Measurements from ENCODE around the gene EPN2.
A peak's percentile ranks its signal among the peaks of the same experiment; 100 is the strongest.

Gene EPN2

DNA sequence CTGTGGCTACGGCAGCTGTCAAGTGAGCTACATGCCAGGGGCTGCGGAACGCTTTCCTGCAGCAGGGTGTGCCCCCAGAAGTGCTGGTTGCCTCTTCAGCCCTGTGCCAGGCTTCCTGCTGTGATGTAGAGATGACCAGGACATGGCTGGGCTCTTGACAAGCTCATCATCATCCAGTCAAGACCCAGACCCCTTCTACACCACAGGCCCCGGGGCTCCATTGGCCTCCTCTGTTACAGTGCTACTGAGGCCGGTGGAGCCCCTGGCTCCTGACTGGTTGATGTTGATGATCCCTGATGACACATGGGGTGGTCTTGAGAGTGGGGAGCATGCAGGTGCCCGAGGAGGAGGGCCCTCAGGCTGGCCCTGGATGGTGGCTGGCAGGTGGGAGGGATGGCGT lies 75.2 kb downstream of the EPN2 start:
- DNase-seq = no peak

DNA sequence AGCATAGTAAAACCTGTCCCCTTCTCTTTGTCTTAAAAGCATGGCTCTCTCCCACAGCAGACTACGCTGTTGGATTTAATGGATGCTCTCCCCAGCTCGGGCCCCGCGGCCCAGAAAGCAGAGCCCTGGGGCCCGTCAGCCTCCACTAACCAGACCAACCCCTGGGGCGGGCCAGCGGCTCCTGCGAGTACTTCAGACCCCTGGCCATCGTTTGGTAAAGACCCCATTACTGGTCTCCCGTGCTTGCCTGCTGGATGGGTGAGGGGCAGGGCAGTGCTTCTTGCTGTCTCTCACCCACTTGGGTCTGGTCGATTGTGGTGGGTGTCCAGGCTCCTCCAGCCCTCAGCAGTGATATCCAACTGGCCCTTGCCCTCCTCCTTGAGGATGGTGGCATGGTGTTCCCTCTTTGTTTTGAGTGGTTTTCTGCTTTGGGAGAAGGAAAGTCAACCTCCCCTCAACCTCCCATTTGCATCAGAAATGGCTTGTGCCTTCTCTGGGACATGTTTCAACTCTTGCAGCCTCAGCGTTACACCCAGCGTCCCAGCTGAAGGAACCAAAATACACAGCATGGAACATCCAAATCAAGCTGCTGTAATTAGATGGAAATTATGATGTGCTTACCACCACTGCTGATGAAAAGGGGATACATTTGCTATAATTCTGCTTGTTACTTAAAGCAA lies 76.0 kb downstream of the EPN2 start:
- DNase-seq = no peak

DNA sequence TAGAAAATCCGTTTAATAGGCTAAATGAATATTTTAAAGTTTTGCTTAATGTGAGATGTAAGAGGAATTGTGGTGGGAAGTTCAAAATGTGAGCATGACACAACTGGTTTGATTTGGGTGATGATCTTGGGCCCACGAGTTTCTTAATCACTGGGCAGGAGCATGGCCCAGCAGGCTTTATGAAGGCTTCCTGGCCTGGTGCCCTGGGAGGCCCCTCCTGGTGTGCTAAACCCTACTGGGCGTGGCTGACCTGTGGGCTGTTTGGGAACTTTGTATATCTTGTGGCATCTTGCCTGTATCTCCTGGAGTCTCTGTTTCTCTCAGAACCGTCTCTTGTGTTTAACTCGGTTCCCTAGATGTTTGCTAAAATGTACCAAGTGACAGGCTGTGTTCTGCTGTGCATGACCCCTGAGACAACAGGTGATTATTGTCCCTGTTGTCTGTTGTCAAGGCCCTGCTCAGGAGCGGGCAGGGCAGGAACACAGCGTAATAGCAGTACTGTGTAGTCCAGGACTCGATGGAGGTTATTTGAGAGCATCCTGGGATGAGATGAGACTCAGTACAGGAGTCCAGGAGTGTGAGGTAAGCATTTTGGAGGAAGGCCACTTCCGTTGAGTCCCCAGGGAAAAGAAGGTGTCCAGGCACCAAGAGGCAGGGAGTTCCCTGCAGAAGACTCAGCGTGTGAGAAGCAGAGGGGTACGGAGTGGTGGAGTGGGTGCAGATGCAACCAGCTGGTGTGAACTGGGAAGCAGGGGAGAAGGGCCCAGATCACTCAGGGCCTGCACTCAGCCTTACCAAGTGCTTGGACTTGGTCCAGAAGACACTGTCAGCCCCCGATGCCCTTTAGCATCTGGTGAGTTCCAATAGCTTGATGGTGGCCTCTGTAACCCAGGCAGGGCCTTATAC lies 76.8 kb downstream of the EPN2 start:
- DNase-seq = no peak

DNA sequence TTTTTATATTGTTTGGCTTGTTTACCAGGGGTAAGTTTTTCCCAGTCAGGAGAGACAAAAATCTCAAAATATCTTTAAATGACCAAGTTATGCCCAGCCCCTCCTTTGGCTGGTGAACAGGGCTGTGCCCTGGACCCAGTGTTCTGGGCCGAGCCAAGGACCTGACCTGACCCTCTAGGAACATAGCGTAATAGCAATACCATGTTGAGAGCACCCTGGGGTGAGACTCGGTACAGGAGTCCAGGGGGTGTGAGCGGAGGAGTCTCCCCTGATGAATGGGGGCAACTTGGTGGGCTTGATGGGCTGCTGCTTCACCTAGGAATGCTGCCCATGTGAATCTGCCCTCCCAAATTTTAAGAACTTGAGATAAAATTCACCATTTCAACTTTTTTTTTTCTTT lies 77.9 kb downstream of the EPN2 start:
- DNase-seq = no peak

DNA sequence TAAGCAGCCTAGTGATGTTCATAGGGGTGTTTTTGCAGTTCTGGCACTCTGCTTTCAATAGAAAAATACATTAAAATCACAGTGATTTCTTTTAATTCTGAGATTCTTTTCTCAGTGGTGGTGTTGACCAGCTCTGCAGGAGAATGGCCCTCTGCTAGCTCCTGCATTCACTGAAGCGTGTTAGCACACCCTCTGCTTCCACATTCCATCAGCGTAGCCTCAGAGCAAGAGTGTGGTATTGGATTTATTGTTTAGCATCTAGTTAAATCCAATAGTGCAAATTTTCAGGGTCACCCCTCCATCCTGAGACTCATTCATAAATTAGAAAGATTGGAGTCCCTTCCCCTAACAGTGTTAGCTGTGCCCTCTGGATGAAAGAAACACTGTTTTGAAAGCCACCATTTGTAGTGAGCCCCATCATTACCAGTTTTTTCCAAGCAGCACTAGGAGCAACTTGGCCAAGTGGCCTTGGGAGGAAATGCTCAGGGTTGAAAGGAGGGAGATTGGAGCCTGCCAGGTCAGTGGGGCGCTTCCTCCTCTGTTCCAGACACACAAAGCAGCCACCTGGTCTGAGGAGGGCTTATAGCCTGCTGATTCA lies 79.7 kb downstream of the EPN2 start:
- no peak for DNase-seq

DNA sequence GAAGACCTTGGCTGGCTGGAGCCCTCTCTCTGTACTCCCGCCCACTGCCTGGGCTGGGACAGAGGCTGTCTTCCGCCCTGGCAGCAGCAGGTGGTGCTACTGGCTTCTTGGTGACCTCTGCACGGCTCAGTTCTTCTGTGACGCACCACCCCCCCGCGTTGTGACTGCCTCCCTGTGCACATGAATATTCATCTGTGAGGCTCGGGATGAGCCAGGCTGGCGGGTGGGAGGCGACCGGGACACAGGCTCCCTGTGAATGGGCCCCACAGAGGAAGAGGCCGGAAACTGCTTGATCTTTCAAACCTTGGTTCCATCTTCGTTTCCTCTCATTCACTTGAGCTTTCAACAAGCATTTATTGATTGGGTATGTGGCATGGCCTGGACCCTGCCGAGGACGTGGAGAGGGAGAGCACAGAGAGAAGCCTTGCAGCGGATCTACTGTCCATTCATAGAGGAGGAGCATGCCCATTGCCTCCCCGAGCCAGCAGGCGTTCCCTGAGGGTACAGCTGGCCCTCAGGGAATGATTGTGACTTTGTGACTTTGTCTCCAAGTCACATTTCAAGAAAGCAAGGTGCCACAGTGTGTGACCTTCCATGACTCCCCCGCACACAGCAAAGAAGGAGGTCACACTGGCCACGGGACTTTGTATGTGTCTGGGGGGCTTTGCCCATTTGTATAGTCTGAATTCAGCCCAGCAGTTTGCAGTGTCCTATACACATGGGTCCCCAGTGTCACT lies 80.4 kb downstream of the EPN2 start:
- peak; percentile 83 for DNase-seq

DNA sequence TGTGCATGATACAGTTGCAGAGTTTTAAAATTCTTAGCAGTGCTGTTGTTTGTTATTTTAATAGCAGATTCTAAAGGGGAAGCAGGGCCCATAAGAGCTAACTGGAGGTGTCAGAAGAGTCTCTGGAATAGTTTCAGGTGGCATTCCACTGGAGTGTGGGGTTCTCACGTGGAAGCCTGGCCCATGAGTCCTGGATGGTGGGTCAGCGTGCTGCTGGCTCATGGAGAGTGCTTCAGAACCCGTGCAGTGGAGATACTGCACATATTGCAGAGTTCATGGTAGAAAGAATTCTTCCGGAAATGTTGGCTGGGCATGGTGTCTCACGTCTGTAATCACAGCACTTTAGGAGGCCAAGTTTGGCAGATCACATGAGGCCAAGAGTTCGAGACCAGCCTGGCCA lies 81.4 kb downstream of the EPN2 start:
- no peak for DNase-seq

DNA sequence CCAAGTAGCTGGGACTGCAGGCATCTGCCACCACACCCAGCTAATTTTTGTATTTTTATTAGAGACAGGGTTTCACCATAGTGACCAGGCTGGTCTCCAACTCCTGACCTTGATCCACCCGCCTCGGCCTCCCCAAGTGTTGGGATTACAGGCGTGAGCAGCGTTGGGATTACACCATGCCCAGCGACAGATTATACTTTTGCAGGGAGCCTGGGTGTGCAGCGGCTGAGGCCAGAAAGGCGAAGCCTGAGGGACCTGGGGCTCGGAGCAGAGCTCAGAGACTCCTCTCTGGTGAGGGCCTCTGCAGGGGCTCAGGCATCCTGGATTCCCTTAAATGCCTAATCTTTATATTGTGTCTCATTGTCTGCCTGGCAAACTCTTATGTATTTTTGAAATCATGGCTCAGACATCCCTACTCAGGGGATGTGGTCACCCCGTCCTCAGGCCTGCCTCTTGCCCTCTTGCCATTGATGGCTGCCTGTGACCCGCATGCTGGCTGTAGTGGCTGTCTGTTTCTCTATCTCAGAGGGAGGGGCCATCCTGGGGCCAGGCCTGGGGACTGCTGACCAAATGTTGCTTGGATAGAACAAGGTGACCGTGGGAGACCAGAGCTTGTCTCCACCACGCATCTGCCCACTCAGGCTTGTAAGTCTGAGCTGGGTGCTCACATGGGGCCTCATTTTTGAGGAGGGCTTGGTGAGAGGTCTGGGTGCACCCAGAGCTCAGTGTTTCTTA lies 82.8 kb downstream of the EPN2 start:
- no peak for DNase-seq

DNA sequence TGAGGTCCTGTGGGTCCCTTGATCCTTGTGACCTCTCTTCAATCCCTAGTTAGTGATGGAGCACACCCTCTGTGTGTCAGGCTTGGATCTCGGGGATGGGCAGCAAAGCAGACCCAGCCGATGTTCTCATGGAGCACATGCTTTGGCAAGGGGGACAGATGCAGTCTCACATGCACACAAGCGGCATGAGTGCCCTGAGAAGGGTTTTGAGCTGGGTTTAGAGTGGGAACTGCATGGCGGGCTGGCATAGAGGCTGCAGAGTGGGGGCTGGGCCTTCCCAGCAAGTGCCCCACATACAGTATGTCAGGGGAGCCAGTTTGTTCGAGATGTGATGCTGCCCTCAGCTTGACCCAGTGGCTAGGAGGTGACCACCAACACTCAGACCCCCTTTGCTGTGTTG lies 83.7 kb downstream of the EPN2 start:
- DNase-seq = no peak

DNA sequence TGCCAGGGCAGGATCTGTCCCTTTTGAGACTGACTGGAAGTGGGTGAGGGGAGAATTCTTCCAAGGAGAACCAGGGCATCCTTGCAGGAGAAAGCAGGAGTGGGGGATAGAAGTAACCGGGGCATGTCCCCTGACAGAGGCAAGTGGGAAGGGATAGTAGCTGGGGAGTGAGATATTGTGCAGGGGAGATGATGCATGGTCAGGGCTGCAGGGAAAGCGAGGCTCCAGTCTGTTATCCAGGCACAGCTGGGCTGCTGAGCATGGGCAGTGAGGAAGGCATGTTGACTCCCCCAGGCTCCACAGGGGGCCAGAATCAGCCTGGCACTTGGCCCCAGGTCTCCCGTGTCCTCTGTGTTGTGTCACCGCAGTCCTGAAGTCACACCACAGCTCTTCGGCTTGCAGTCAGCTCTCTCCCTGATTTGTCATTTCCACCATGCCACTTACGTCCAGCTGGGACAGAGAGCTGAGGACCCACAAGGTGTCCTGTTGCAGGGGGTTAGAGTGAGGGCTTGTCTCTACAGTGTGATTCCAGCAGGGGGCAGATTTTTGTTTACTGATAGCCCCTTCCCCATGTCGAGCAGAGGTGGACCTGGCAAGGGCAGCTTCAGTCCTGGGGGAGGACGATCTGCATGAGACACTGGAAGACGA lies 84.4 kb downstream of the EPN2 start:
- no peak for DNase-seq

DNA sequence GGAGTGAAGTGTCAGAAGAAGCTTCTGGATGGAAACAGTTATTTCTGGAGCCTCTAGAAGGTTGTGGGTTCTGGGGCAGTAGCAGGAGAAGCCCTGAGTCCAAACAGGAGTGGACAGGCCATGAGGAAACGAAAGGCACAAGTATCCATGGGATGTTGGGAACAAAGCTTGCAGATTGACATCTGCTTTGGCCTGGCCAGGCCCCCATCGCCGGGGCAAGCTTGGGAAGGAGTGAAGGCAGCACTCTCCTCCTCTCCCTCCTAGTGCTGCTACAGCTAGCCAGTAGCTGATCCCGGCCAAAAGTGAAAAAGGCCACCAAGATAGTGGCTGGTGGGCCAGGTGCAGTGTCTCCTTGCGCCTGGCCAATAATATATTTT lies 85.0 kb downstream of the EPN2 start:
- no peak for DNase-seq

DNA sequence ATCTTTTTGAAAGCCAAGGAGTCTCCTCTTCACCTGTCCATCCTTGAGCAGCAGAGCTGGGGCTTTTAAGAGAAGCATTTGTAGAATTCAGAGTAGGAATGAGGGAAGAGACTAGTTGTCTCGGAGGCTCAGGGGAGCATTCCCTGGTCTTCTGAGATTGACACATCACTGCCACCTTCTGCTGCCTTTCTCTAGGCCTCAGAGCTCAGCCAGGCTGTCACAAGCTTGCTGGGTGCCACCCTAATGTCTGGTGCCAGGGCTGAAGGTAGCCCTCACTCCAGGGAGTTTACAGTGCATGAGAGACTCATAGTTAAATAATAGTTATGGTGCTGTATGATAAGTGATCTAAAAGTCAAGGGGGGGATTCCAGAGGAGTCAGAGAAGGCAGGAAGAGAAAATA lies 85.7 kb downstream of the EPN2 start:
- no peak for DNase-seq

DNA sequence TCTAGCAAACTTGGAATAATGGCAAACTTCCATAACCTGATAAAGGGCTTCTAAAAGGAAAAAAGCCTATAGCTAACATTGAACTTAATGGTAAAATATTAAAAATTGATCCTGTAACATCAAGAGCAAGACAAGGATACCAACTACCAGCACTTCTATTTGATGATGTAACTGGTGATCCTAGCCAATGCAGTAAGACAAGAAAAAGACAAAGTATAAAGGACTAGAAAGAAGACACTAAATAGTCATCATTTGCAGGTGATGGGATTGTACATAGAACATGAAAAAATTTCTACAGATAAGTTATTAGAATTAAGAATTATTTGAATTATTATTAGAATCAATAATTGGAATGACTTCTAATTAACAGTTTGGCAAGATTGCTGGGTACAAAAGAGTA lies 88.4 kb downstream of the EPN2 start:
- no peak for DNase-seq

DNA sequence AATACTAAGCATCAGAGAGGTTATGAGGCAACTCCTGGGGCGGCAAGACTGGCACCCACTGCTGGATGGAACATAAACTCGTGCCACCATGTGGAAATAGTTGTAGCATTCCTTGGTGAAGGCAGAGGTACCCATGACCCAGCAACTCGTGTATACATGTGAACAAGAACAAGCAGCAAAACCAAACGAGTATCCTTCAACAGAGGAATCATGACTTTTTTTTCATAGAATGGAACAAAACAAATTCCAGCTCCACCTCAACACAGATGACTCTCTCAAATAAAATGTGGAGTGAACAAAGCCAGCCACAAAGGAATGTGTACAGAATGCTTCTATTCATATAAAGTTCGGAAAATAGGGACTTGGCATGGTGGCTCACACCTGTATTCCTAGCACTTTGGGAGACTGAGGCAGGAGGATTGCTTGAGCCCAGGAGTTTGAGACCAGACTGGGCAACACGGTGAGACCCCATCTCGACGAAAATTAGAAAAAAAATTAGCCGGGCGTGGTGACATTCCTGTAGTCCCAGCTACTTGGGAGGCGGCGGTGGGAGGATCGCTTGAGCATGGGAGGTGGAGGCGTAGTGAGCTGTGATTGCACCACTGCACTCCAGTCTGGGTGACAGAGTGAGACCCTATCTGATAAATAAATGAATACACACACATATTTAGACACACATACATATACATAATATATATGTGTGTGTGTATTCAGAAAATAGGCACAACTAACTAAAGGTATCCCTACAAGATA lies 90.0 kb downstream of the EPN2 start:
- peak; percentile 89 for DNase-seq

DNA sequence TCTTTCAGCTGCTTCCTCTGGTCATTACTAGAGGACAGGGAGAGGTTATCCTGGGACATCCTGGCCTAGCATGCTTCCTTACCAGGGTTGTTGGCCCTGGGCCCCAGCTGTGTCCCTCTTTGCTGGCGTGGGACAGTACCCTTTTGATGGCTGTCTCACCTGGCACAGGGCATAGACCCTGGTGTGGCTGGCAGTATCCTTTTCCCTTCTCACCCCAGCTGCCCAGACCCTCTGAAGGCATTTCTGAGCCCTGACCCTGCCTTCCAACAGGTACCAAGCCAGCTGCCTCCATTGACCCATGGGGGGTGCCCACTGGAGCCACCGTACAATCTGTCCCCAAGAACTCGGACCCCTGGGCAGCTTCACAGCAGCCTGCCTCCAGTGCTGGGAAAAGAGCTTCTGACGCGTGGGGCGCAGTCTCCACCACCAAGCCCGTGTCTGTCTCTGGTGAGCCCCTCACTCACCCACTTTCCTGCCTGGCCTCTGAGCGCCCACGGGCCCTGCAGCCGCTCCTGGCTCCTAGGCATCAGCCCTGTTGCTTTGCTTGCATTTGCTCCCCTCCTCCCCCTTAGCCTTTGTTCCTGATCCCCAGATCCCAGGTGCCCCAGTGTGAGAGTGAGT lies 91.4 kb downstream of the EPN2 start:
- no peak for DNase-seq

DNA sequence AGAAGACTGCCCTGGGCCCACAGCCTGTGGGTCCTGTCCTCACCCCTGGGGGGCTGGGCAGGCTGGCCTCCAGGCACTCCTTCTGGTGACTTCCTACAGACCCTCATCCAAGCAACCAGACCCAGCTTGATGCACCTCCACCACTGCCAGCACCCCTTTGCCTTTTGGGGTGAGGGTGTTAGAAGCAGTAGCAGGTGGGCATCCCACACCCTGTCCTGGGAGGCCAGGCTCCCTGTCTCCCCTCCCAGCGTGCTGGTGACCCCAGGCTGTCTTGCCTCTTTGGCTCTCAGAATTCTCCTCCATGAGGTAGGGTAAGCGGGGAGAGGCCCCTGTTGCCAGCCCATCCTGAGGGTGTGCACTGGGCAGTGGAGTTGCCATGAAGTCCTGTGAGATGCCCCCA lies 92.0 kb downstream of the EPN2 start:
- DNase-seq = no peak

DNA sequence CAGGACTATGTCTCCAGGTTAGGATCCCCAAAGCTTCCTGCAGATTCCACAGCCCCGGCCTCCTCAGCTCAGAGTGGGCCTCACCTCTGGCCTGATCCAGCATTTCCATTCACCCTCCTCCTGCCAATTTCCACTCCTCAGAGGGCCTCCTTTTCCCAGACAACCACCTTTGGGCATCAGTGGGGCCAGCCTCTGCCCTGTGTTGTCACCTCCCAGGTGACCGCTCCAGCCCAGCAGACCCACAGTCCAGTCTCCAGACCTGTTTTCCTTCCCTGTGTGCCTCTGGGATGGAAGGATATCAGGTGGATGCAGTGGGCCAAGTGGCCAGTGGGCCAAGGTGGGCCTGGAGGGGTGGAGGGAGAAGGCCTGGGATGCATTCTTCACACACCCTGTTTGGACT lies 92.7 kb downstream of the EPN2 start:
- no peak for DNase-seq

DNA sequence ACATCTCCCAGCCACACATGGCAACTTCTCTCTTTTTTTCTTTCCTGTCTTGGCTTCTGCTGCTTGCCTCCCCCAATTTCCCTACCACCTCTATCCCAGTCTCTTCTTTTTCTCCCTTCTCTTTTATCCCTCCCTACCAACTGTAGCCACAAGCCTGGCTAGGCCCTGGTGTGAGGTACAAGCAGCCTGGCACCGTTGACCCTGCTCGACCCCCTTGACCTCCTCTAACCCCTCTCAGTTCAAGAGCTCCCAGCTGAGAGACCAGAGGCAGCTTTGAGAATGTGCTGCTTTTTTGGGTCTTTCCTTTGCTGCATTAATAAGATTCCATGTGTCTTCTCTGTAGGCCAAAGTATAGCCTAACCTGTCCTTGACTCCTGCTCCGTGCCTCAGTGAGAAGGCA lies 93.1 kb downstream of the EPN2 start:
- DNase-seq = no peak

DNA sequence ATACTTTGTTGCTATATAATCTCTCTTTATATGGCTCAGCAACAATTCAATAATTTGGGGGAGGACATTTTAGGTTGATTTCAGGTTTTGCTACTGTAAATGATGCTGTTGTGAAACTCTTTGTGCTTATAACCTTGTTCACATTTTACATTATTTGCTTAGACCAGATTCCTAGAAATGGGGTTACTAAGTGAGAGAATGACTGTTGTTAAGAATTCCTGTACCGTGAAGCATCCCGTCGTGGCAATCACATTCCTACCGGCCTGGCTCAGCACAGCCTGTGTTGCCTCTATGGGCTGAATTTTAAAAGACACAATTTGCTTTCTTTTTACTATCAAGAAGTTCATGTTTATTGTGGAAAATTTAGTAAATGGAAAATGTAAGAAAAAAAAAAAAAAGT lies 94.0 kb downstream of the EPN2 start:
- peak; percentile 89 for DNase-seq

DNA sequence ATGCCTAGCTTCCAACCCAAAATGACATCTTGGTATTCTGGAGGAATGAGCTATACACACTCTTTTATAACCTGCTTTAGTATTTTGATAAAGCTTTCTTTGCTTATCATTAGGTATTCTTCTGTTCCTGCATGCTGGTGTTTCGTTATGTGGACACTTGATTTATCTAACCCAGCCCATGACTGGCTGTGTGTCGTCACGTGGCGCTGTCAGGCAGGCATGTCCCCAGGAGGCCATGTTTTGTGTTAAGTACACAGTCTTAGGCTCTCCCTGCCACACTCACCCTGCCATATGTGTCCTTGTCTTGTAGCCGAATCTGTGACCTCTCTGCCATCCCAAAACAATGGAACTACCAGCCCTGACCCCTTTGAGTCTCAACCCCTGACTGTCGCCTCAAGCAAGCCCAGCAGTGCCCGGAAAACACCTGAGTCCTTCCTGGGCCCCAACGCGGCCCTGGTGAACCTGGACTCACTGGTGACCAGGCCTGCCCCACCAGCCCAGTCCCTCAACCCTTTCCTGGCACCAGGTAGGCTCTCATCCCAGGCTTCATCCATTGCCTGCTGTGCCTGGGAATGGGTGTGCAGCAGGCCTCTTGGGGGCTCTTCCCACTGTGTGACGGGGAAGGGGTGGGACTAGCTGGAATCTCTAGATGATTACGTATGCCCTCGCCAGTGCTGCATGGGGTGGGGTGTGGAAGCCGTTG lies 94.5 kb downstream of the EPN2 start:
- DNase-seq = no peak
